HEK293T (cell line): Measurements from ENCODE around the gene LNP1.

Experiments
- ARNT ChIP-seq: fragments of 450-650 bp; IDR thresholded peaks from 2 replicates; pipeline ENCODE4 v1.6.1; 2017; ENCODE audit warnings: mild to moderate bottlenecking
- BHLHE40 ChIP-seq: fragments of 450-650 bp; IDR thresholded peaks from 2 replicates; pipeline ENCODE4 v1.6.1; 2016; ENCODE audit warnings: mild to moderate bottlenecking, moderate library complexity, borderline replicate concordance
- ELF4 ChIP-seq: fragments of 450-650 bp; IDR thresholded peaks from 2 replicates; pipeline ENCODE4 v1.6.1; 2017; ENCODE audit warnings: antibody characterized with exemption
- FOXA1 ChIP-seq: fragments of 450-650 bp; IDR thresholded peaks from 2 replicates; pipeline ENCODE4 v1.6.1; 2016; ENCODE audit warnings: mild to moderate bottlenecking
- FOXK2 ChIP-seq: fragments of 450-650 bp; IDR thresholded peaks from 2 replicates; pipeline ENCODE4 v1.6.1; 2016; ENCODE audit warnings: mild to moderate bottlenecking
- FOXM1 ChIP-seq: fragments of 450-650 bp; IDR thresholded peaks from 2 replicates; pipeline ENCODE4 v1.6.1; 2017; ENCODE audit warnings: mild to moderate bottlenecking, borderline replicate concordance
- HDGF ChIP-seq: fragments of 450-650 bp; IDR thresholded peaks from 2 replicates; pipeline ENCODE4 v1.6.1; 2017; ENCODE audit warnings: antibody characterized with exemption, borderline replicate concordance
- LEF1 ChIP-seq: fragments of 450-650 bp; IDR thresholded peaks from 2 replicates; pipeline ENCODE4 v1.6.1; 2017; ENCODE audit warnings: mild to moderate bottlenecking, borderline replicate concordance
- NFRKB ChIP-seq: fragments of 450-650 bp; IDR thresholded peaks from 2 replicates; pipeline ENCODE4 v1.6.1; 2016; ENCODE audit warnings: mild to moderate bottlenecking, moderate library complexity
- SP1 ChIP-seq: fragments of 450-650 bp; IDR thresholded peaks from 2 replicates; pipeline ENCODE4 v1.6.1; 2017
- SUZ12 ChIP-seq: fragments of 450-650 bp; IDR thresholded peaks from 2 replicates; pipeline ENCODE4 v1.6.1; 2016; ENCODE audit warnings: mild to moderate bottlenecking
- TARDBP ChIP-seq: fragments of 450-650 bp; IDR thresholded peaks from 2 replicates; pipeline ENCODE4 v1.6.1; 2016
- ZNF384 ChIP-seq: fragments of 450-650 bp; IDR thresholded peaks from 2 replicates; pipeline ENCODE4 v1.6.1; 2016

DNA sequence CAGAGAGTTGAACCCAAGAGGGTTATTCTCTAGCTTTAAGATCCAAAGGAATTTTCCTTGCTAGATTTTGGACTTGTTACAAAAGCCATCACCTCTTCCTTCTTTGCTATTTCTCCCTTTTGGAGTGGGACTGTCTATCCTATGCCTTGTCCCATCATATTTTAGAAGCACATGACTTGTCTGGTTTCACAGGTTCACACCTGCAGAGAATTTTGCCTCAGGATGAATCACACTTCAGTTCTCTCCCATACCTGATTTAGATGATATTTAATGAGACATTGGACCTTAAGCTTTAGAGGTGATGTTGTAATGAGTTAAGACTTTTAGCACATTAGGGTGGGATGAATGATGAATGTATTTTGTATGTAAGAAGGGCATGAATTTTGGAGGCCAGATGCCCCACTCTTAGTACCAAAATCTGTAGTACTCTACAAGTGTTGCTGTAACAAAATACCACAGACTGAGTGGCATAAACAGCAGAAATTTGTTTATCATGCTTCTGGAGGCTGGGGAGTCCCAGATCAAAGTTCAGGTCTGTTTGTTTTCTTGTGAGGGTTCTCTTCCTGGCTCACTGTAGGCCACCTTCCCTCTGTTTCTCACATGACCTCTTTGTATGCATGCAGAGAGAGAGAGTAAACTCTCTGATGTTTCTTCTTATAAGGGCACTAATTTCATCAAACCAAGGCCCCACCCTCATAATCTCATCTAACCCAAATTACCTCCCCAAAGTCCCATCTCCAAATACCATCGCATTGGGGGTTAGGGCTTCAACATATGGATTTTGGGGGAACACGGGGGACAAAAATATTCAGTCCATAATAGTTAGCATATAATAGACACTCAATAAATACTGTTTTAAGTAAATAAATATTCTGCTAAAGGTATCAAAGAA is 10.0 kb downstream of the LNP1 start:
- TF ChIP-seq SP1 (no peak), FOXA1 (no peak), ELF4 (no peak), SUZ12 (no peak), HDGF (no peak), FOXK2 (no peak), TARDBP (no peak), ZNF384 (no peak), BHLHE40 (no peak), FOXM1 (no peak), ARNT (no peak), NFRKB (no peak), LEF1 (no peak)
